GM19455 (cell line): ENCODE data around the gene PSD.
"Not testable (repeated sequence)": the region's sequence is repeated elsewhere in the genome, so short reads cannot be mapped to it uniquely, and the experiment has no call there.

Source experiments
- ATAC-seq: cut with Tn5 transposase; IDR thresholded peaks from one replicate; pipeline ENCODE4 v1.9.1; 2021; ENCODE audit not compliant: unreplicated experiment

Gene PSD

GRCh38 chr10:102418622-102419268 is at the start of gene PSD:
Gene PSD, minus strand, starts transcription at chr10:102418785. Its CDS starts 1,747 bp downstream, at chr10:102417038.
- no peak for ATAC-seq

DNA sequence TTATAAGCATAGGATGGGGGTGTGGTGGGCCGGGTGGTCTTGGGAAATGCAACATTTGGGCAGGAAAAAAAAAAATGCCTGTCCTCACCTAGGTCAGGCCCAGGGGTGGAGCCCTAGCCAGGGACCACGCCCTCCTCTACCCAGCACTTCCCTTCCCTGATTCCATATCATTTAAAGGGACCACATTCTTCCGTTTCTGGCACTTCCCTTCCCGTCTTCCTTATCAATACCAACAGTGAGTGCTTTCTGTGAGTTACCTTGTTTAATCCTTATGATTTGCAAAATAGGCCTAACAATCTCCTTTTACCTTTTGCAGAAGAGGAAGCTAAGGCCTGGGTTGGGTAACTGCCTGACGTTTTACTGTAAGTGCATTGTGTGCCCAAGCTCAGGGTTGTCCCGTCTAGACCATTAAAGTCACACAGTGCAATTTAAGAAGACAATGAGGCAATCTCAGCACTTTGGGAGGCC is 49.4 kb upstream of the PSD start:
- ATAC-seq = no peak

- ATAC-seq = no peak
Measured at GRCh38 chr10:102467318-102467717, 48.7 kb upstream of the PSD start.

GRCh38 chr10:102465466-102465865 is 46.9 kb upstream of the PSD start:
- no peak for ATAC-seq

DNA sequence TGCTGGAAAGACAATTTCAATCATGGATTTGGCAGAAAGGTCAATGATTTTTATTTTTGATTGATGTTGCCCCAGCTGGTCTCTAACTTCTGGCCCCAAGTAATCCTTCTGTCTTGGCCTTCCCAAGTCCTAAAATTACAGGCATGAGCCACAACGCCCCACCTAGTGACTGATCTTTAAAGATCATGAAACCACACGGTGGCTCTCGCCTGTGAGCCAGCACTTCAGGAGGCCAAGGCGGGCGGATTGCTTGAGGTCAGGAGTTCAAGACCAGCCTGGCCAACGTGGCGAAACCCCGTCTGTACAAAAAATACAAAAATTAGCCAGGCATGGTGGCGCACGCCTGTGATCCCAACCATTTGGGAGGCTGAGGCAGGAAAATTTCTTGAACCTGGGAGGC is 45.4 kb upstream of the PSD start:
- no peak for ATAC-seq

DNA sequence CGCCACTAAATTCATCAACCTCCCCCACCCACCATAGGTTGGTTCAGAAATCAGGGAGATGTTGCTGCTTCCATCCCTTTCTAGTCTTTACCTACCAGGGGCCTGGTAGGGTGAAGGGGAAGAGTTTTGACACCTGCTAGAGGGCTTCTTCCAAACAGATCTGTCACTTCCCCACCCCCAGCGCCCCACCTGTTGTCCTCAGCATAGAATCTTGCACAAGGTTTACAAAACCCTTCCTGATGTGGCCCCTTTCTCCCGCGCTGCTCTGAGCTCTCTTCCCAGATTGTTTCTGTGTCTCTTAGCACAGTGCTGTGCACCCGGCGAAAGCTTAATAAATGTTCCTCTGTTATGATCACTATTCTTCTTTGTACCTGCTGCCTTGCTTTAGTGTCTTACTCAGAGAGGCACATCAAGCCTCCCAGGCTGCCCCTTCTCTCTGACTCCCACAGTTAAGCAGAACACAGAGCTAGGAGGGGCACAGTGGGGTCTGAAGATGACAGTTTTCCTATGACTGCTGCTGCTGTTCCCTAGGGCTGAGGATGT is 44.0 kb upstream of the PSD start:
- no peak for ATAC-seq

DNA sequence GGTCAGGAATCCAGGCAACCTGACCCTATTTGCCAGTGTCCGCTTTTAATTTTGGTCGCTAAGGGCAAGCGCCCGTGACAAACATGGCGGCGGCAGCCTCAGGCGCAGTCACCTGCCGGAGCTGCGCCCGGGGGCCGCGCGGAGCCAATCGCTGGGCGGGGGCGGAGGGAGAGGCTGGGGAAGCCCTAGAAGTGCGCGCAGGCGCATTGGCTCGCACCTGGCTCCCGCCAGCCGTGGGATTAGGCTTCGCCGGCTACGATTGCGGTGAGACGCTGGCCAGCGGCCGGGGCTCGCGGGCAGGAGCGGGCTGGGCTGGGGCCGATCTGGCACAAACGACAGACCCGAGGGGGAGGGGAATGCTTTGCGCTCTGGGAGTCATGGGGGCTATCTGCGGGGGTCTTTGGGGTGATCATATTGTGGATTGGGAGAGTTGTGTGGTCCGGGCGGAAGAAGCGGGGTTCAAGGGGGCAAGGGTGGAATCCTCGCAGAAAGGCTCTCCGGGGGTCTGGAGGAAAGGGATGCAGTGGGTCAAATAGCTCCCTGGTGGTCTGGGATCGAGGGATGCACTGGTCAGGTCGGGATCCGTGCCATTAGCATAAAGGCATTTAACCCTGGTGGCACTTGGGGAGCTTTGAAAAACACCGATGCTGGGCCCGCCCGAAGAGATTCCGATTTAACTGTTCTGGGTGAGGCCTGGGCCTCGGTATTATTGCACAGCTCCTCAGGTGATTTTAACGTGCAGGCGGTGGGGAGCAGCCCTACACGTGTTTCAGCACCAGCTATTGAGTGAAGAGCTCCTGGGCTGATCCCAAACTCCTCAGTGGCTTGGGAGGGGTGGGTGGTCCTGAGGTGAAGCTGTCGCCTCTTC is 42.8 kb upstream of the PSD start:
- ATAC-seq = peak; percentile 87

DNA sequence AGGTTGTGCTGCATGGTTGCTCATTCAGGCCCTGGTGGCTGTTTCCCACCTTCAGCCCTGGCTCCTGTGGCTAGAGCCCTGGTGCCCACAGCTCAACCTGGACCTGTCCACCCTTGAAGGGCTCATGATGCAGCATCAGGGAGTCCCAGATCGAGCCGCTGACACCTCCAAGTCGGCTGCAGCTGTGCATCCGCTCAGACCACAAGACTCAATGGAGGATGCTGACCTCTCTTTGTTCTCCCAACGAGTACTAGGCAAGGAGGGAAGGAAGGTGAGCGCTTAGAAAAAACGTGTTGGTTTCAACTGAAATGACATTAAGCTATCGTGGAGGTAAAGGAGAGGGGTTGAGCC is 42.2 kb upstream of the PSD start:
- ATAC-seq = peak; percentile 41

GRCh38 chr10:102458656-102459055 is 40.1 kb upstream of the PSD start:
- no peak for ATAC-seq

- no peak for ATAC-seq
Measured at GRCh38 chr10:102457591-102458150, 39.1 kb upstream of the PSD start.

- ATAC-seq = no peak
Measured at GRCh38 chr10:102455893-102456471, 37.4 kb upstream of the PSD start.

DNA sequence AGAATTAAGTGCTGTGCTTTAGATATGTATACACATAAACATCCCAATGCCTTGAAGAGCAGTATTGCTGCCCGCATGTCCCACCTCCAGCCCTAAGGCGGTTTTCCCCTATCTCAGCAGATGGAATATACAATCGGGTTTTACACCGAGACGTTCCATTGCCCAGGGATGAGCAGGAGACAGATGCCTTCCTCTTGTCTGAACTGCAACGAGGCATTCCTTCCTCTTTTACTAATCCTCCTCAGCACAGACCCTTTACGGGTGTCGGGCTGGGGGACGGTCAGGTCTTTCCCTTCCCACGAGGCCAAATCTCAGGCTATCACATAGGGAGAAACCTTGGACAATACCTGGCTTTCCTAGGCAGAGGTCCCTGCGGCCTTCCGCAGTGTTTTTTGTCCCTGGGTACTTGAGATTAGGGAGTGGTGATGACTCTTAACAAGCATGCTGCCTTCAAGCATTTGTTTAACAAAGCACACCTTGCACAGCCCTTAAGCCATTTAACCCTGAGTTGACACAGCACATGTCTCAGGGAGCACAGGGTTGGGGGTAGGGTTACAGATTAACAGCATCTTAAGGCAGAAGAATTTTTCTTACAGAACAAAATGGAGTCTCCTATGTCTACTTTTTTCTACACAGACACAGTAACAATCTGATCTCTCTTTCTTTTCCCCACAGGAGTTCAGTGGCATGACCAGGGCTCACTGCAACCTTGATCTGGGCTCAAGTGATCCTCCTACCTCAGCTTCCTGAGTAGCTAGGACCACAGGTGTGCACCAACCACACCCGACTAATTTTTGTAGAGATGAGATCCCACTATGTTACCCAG is 36.3 kb upstream of the PSD start:
- not testable (repeated sequence) for ATAC-seq

- no peak for ATAC-seq
Measured at GRCh38 chr10:102453502-102453901, 34.9 kb upstream of the PSD start.

- no peak for ATAC-seq
Measured at GRCh38 chr10:102452672-102453340, 34.2 kb upstream of the PSD start.

GRCh38 chr10:102451105-102451969 is 32.8 kb upstream of the PSD start, which contains the start of gene C10orf95:
Gene C10orf95, minus strand, starts transcription at chr10:102451543. Its CDS starts 450 bp downstream, at chr10:102451093.
- ATAC-seq = no peak

DNA sequence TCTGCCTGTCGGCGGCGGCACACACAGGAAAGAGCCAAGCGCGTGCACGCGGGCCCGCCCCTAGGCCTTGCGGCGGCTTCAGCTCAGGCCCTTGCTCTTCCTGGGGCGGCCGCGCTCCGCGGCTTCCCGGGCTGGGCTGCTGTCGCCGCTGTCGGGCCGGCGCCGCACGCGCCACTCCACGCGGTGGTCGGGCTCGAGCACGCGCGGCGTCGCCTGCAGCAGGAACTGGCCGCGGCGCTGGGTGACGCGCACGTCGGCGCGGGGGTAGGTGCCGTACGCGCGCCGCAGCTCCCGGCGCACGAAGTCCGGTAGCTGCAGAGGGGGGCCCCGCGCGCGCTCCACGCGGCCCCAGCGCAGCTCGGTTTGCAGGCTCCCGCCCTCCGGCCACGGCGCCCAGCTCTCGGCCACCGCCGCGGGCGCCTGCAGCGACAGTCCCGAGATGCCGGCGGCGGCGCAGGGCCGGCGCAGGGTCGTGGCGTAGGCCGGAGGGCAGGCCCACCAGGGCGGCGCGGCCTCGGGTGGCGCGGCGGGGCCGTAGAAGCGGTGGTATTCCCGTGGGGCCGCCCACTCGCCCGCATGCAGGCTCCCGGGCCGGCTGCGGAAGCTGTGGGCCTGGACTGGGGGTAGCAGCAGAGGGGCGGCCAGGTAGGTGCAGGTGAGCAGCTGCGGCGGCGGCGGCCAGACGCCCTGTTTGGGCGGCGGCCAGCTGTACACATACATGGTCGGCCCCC is 32.0 kb upstream of the PSD start:
- peak; percentile 63 for ATAC-seq

DNA sequence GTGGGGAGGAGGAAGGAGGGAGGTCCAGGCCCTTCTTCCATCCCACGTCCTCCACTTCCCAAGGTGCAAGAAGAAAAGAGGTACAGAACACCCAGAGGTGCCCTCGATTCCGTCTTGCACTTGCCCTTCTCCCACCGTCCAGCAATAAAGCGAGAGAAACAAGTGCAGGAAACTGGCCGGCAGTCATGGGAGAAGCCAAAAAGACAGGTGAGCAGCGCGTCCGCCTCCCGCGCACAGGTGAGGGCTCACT is 31.5 kb upstream of the PSD start:
- no peak for ATAC-seq

- peak; percentile 55 for ATAC-seq
Measured at GRCh38 chr10:102449321-102450123, 30.9 kb upstream of the PSD start.
